GM18499 (cell line): Measurements from ENCODE around the gene CD1D.

ENCODE experiments used
- ATAC-seq: cut with Tn5 transposase; IDR thresholded peaks from one replicate; pipeline ENCODE4 v1.9.1; 2021; ENCODE audit warnings: moderate number of reproducible peaks; ENCODE audit not compliant: insufficient read depth, unreplicated experiment

The CD1D gene

DNA sequence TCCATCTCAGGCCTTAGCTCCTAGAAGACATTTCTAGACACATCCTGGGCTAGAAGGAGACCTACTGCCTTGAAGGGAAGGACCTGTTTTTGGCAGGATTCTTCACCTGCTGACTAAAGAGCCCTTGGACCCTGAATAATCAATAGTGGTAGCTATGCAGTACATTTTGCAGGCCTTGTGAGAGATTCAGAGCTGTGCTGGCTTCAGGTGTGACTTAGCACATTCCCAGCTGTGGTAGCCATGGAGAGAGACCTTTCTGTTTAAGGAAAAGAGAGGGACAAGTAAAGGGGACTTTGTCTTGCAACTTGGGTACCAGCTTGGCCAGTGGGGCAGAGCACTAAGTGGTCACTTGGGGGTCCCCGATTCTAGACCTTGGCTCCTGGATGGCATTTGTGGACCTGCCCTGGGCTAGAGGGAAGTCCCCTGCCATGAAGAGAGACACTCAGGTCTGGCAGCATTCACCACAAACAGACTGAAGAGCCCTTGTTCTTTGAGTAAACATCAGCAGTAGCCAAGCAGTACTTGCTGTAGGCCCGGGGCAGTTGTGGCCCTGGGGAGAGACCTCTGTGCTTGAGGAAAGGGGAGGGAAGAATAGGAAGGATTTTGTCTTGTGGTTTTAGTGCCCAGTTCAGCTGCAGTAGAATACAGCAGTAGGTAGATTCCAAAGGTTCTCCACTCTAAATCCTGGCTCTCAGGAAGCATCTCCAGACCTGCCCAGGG, 47.4 kb downstream of the CD1D start:
- no peak for ATAC-seq
